HFF-Myc (cell line): ENCODE data around the gene ZNRD2.

ENCODE experiments used
- DNase-seq: peaks from one replicate; pipeline ENCODE4 v3.0.0-alpha.2; 2011; ENCODE audit warnings: low read depth; ENCODE audit errors: extremely low read depth
- H3K4me3 ChIP-seq: replicated peaks from 2 replicates; pipeline ENCODE4 v1.5.1; 2011; ENCODE audit warnings: low read depth, mild to moderate bottlenecking, control low read depth, low read length
- TF ChIP-seq, protein P1 (sequence below): IDR thresholded peaks from 2 replicates; pipeline ENCODE4 v1.5.1; 2012; ENCODE audit warnings: mild to moderate bottlenecking, low read depth, low read length, control low read depth; ENCODE audit errors: missing control alignments

ZNRD2 gene

DNA sequence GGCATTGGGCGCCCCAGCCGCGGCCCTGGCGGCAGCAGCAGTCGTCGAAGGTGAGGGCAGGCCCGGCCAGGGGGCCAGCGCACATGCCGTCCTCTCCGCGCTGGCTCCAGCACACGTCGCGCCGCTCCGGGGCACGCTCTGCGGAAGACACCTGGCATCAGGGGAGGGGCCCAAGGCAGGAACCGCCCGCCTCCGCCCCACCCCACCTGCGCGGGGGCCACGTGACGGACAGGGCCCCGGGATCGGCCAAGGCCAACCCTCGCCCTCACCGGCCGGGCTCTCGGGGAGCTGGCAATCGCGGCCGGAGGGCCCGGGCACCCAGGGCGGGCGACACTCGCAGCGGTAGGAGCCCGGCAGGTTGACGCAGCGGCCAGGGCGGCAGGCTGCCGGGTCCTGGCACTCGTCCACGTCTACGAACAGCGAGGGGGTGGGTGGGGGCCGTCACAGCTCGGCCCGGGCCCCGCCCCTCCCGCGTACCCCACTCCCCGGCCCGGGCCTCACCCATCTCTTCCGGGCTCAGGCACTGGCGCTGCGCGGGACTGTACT, 30.5 kb upstream of the ZNRD2 start:
- H3K4me3 ChIP-seq: peak overlapping the region; percentile 50
- no peak for DNase-seq

DNA sequence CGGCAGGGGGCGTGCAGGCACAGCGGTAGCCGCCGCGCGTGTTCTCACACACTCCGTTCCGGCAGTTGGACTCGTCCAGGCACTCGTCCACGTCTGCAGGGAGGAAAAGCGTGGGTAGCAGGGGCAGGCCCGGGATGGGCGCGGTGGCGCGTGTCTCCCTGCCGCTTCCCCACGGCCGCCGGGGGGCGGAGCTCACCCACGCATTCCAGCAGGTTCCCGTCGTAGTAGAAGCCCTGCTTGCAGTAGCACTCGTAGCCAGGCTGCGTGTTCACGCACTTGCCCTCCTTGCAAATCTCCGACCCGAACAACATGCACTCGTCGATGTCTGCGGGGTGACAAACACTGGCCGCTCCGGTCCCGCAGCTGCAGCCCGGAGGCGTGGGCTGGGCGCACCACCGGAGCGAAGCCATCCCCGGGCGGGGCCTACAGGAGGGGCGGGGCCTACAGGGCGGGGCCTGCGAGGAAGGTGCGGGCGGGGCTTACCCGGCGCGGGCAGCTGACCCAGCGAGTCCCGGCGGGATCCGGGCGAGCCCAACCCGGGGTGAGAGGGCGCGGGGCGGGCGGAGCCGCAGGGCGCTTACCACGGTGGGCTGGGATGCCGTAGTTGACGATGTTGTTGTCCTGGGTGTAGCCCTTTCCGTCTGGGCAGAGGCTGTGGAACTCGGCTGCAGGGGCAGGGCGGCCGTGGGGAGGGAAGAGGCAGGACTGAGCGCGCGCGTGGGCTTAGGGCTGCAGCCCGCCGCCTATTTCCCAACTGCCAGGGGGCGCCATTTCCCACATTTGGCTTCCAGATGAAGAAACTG, 29.8 kb upstream of the ZNRD2 start:
- DNase-seq: peak; percentile 35
- H3K4me3 ChIP-seq: peak overlapping the region; percentile 50
- TF ChIP-seq, protein P1, sequence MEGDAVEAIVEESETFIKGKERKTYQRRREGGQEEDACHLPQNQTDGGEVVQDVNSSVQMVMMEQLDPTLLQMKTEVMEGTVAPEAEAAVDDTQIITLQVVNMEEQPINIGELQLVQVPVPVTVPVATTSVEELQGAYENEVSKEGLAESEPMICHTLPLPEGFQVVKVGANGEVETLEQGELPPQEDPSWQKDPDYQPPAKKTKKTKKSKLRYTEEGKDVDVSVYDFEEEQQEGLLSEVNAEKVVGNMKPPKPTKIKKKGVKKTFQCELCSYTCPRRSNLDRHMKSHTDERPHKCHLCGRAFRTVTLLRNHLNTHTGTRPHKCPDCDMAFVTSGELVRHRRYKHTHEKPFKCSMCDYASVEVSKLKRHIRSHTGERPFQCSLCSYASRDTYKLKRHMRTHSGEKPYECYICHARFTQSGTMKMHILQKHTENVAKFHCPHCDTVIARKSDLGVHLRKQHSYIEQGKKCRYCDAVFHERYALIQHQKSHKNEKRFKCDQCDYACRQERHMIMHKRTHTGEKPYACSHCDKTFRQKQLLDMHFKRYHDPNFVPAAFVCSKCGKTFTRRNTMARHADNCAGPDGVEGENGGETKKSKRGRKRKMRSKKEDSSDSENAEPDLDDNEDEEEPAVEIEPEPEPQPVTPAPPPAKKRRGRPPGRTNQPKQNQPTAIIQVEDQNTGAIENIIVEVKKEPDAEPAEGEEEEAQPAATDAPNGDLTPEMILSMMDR: peak; percentile 74

More for the DNA sequence above, 30.5 kb upstream of the ZNRD2 start:
- TF ChIP-seq, protein P1: no peak

- DNase-seq: no peak
- TF ChIP-seq, protein P1: no peak
- peak overlapping the region; percentile 50 for H3K4me3 ChIP-seq
Observed at GRCh38 chr11:65541093-65541982, 28.9 kb upstream of the ZNRD2 start.

GRCh38 chr11:65542738-65543390, 27.4 kb upstream of the ZNRD2 start:
- H3K4me3 ChIP-seq: no peak overlapping the region
- no peak for DNase-seq
- TF ChIP-seq, protein P1: no peak

DNA sequence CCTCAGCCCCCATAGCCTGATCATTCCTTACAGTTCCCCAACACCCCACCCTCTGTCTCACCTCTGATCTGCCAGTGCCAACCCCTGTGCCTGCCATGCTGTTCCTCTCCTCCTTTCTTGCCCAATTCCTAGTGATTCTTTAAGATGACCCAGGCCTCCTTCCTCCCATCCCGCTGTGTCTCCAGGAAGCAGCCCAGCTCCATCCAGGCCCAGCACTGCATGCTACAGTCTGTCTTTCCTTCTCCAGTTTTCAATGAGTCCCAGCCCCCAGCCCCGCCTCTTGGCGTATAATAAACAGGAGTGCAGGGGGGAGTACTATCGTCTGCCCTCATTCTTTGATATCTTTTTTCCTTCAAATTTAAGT, 24.4 kb upstream of the ZNRD2 start:
- TF ChIP-seq, protein P1: no peak
- no peak overlapping the region for H3K4me3 ChIP-seq
- DNase-seq: no peak

- no peak for DNase-seq
- H3K4me3 ChIP-seq: no peak overlapping the region
- TF ChIP-seq, protein P1: no peak
Observed at GRCh38 chr11:65546217-65546958, 23.9 kb upstream of the ZNRD2 start.
